ENCODE measurements around the gene ARHGEF7.

DNA sequence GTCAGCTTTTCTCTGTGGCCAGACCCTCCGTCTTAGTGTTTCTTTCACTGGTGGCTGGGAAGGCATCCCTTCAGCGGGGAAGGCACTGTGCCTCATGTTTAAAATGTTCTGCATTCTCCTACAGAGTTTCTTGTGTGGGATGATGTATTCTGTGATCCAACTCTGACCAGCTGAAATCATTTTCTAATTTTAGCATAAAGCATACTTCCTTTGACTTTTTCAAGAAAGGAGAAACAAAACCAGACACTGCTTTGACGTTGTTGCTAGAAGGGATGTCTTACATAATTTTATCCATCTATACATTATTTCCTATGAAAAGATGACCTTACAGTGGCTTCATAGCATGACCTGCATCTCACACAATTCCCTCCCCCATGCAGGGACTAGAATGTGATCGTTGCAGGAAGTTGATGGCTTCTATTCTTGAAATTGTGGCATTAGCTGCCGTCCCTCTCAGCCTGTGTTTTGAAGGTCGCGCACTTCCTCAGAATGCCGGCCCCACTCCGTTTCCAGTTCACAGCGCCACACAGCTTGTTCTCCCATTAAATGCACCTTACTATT, 166.7 kb downstream of the ARHGEF7 start:
- TF ChIP-seq, protein P1, sequence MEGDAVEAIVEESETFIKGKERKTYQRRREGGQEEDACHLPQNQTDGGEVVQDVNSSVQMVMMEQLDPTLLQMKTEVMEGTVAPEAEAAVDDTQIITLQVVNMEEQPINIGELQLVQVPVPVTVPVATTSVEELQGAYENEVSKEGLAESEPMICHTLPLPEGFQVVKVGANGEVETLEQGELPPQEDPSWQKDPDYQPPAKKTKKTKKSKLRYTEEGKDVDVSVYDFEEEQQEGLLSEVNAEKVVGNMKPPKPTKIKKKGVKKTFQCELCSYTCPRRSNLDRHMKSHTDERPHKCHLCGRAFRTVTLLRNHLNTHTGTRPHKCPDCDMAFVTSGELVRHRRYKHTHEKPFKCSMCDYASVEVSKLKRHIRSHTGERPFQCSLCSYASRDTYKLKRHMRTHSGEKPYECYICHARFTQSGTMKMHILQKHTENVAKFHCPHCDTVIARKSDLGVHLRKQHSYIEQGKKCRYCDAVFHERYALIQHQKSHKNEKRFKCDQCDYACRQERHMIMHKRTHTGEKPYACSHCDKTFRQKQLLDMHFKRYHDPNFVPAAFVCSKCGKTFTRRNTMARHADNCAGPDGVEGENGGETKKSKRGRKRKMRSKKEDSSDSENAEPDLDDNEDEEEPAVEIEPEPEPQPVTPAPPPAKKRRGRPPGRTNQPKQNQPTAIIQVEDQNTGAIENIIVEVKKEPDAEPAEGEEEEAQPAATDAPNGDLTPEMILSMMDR (IDR thresholded peaks at IDR 0.05; ENCODE audit: insufficient read depth, low read depth, low read length), result no peak
- no peak for TF ChIP-seq EZH2 (IDR thresholded peaks at IDR 0.05; ENCODE audit: insufficient read depth, low read length)
